ENCODE measurements around the gene TRUB1. TPM values are rescaled to one million over a fixed set of nuclear protein-coding genes. Genes with fewer than 3 reads are reported as not detected.

Gene TRUB1
- total and polyA plus RNA-seq, 2 of the 4 experiments (the other 2 are of a cell fraction), result 9.1 to 17.9 TPM

- no peak overlapping the region for H2BK15ac ChIP-seq (ENCODE audit: low read depth, low read length)
- H4K91ac ChIP-seq (ENCODE audit: insufficient read depth, low read depth, low read length), result no peak overlapping the region
- no peak overlapping the region for H2BK20ac ChIP-seq (ENCODE audit: low read depth, low read length)
- POLR2A ChIA-PET (ENCODE audit: unreplicated experiment), result no interaction called here
- H3K14ac ChIP-seq (replicated peaks; ENCODE audit: low read depth, low read length), result no peak overlapping the region
- no peaks in the 10 kb centered on the region for H3K9me3 ChIP-seq (ENCODE audit: control insufficient read depth, insufficient read depth, low read length)
- no peaks in the 10 kb centered on the region for H3K36me3 ChIP-seq (ENCODE audit: control insufficient read depth, insufficient read depth, low read length)
- no peaks in the 10 kb centered on the region for H3K79me1 ChIP-seq (ENCODE audit: low read depth in 1 of 2, low read length in 2 of 2)
- H4K20me1 ChIP-seq (ENCODE audit: insufficient read depth, low read length), result no peaks in the 10 kb centered on the region
- no peak overlapping the region for H3K23ac ChIP-seq (ENCODE audit: low read depth, low read length)
- no peak overlapping the region for H2BK5ac ChIP-seq (ENCODE audit: low read depth, low read length, poor library complexity, severe bottlenecking)
- no CpG with 5 or more reads among the region's 1 CpG for WGBS, 2 experiments (ENCODE audit: extremely low coverage in 2 of 2, insufficient read length in 1 of 2)
- no peak for TF ChIP-seq SMC3 (IDR thresholded peaks at IDR 0.05; ENCODE audit: low read depth, low read length)
- no peak overlapping the region for H3K18ac ChIP-seq (ENCODE audit: low read depth, low read length)
- no peak overlapping the region for H3K4ac ChIP-seq (ENCODE audit: low read depth, low read length)
- no peak overlapping the region for H2BK120ac ChIP-seq (ENCODE audit: low read depth, low read length)
- no peak overlapping the region for H3K4me3 ChIP-seq (ENCODE audit: insufficient read depth, low read depth, low read length)
- intact Hi-C loops (cut with micrococcal nuclease) (no loop called here), in situ Hi-C loops (cut with MboI; ENCODE audit: low sequenced_read_pairs) (no loop called here), dilution Hi-C loops (cut with HindIII; ENCODE audit: low sequenced_read_pairs, unreplicated experiment) (no loop called here)
- no peak overlapping the region for H3K56ac ChIP-seq (ENCODE audit: extremely low read depth, insufficient read depth, low read length)
- H3K4me2 ChIP-seq (ENCODE audit: low read depth, low read length), result no peak overlapping the region
- no peak overlapping the region for H3K9ac ChIP-seq (ENCODE audit: low read depth, low read length)
- ATAC-seq (ENCODE audit: low read depth) (no peak), DNase-seq (no peak)
- no peak overlapping the region for H2AFZ ChIP-seq (replicated peaks; ENCODE audit: low read length, poor library complexity)
- H4K8ac ChIP-seq (ENCODE audit: low read depth in 2 of 2, low read length in 2 of 2), result no peak overlapping the region
- no peaks in the 10 kb centered on the region for H3K4me1 ChIP-seq (ENCODE audit: control insufficient read depth, insufficient read depth, low read length)
- CTCF ChIA-PET, result interaction anchor here (0.6 kb wide), 1 partner anchor 37 kb away, joined by 3 read pairs; no protein-coding TSS in a partner anchor
- H4K5ac ChIP-seq (ENCODE audit: low read depth, low read length), result no peak overlapping the region
- no TSS peak for BruUV-seq (replicated peaks)
- H3K9me1 ChIP-seq (ENCODE audit: insufficient read depth, low read length), result no peaks in the 10 kb centered on the region
- no peak overlapping the region for H3K27ac ChIP-seq (ENCODE audit: insufficient read depth, low read length)
- H2AK9ac ChIP-seq (replicated peaks; ENCODE audit: low read depth, low read length, poor library complexity), result no peak overlapping the region
- no peak overlapping the region for H2AK5ac ChIP-seq (ENCODE audit: low read depth, low read length)
- H3K27me3 ChIP-seq (ENCODE audit: control insufficient read depth, insufficient read depth, low read length), result peaks cover 2% of the 10 kb centered on the region; the same call in 1 of the 2 replicates
Observed at GRCh38 chr10:114917459-114917858, 20.5 kb upstream of the TRUB1 start.
